CD4-positive, alpha-beta T cell treated with Interleukin-2 at 100 ng/mL for 4 hours (primary cell): ENCODE data around the gene DOCK9.
"Not testable (repeated sequence)": the region's sequence is repeated elsewhere in the genome, so short reads cannot be mapped to it uniquely, and the experiment has no call there.

Experiments
- DNase-seq: peaks from one replicate; pipeline ENCODE4 v3.0.0-alpha.2; 2020; ENCODE audit warnings: low spot score

The DOCK9 gene

DNA sequence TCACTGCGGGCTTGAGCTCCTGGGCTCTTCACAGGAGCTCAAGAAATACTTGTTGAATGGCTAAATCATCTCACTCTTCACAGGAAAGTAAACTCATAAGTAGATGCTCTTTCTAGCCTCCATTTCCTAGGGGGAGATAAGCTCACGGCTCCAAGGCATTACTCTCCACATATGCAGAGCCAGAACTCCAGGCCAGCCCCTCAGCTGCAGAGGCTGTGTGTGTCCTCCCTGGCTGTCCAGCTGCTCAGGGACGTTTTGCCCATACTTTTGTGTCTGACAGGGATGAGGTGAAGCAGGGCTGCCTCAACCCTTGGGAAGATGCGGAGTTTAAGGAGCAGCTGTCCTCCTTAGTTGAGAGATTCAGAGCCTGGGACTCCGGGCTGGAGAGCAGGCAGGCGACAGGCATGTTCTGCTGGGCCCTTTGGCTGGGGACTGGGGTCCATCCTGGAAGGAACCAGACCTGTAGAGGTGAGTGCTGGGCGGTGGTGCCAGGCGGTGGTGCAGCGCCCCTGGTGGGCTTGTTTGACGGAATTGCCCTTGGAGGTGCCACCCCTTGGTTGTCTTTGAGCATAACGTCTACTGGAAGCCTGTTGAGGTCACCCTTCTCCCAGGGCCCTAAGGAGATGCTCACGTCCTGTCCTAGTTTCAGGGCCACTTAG lies 204.9 kb downstream of the DOCK9 start:
- no peak for DNase-seq

DNA sequence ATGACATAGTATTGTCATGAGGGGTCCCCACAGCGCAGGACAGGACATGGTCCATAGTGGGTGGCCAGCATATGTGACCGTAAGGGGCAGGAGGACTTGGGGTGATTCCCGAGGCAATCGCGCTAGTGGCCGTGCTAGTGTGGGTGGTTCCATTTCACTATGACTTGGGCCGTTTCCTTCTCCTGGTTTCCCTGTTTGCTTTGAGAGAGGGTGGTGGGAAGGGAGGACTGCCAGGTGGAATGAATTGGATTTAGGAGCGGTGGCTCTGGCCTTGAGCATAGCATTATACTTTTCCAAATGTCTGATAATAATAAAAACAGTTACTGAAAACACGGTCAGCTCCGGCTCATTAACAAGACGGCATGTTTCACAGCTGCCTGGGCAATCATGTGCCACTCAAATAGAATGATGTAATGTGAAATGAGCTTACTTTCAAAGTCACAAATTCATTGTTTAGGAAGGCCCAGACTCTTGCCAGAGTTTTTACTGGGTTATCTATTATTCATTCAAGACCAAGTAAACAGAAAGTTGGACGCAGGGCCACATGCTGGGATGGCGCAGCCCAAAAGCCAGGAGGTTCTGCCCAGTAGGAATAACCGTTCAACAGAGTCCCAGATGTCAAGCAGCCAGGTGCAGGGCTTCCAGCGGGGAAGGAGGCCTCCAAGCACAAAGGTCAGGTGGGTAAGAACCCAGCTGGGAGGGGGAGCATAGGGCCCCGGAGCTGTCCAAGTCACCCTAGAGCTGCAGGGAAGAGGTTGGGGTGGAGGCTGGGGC lies 205.8 kb downstream of the DOCK9 start:
- no peak for DNase-seq

DNA sequence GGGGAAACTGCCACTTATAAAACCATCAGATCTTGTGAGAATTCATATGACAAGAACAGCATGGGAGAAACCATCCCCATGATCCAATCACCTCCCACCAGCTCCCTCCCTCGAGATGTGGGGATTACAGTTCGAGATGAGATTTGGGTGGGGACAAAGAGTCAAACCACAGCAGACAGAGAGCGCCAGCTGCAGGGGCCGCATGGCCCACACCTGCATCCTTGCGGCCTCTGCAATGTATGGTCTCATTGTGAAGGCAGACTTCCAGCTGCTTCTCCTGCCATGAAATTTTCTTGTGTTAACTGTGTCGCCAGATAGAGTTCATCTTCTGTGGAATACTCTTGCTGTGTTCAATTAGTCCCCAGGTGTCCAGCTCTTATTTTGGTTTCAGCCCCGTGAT lies 208.1 kb downstream of the DOCK9 start:
- DNase-seq, result no peak

DNA sequence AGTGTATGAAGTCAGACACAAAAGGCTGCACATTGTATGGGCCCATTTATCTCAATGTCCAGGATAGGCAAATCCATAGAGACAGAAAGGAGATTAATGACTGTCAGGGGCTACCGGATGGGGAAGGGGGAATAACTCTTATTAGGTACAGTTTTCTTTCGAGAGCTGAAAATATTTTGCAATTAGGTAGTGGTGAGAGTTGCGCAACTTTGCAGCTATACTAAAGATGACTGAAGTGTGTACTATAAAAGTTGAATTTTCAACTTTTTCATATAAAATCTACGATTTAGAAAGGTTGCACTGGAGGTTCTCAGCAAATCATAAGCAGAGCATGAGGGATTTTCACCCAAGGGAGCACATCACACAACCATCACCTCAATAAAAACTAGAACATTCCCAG lies 209.3 kb downstream of the DOCK9 start:
- no peak for DNase-seq

DNA sequence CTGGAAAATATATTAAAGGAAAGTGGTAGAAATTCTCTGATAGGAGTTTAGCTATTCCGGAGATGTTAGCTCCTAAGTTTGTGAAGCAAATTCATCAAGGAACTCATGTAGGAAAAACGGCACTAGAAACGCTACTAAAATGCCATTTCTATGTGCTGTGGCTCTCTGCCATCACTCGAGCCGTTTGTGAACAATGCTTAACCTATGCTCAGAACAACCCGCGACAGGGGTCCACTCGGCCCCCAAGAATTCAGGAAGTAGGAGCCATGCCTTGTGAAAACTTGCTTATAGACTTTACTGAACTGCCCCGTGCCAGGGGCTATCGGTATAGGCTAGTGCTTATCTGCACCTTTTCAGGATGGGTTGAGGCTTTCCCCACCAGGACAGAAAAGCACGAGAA lies 211.2 kb downstream of the DOCK9 start:
- DNase-seq, result no peak

DNA sequence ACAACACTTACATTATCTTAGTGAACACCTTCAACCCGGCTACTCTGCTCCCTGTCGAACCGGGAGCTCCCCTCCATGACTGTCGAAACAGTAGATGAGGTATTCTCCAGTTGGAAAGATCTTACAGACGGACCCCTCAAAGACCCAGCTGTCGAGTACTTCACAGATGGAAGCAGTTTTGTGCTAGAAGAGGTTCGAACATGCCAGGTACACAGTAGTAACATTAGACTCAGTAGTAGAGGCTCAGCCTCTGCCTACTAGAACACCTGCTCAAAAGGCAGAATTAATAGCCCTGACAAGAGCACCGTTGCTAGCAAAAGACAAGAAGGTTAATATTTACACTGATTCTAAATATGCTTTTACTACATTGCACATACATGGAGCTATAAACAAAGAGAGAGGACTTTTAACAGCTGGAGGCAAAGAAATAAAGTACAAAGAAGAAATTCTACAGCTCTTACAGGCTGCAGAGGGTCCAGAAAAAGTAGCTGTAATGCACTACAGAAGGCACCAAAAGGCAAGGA lies 211.8 kb downstream of the DOCK9 start:
- no peak for DNase-seq

DNA sequence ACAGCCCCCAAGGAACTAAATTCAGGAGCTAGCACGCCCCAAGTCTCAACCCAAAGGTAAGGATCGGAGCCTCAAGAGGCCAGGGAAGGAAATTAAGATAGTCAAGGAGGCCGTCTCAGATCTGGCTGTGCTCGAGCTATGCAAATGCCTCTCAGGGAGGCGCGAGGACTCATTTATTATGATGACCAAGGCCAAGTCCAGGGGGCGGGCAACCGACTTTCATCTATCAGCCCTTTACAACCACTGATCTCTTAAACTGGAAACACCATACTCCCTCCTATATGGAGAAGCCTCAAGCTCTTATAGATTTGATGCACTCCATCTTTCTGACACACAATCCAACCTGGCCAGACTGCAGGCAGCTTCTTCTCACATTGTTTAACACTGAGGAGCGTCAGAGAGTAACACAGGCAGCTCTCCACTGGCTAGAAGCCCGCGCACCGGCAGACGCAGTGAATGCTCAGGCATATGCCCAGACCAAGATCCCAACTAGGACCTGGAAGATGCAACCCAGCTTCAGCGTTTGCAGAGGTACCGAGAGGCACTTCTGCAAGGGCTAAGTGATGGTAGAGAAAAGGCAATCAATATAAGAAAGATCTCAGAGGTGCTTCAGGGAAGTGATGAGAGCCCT lies 215.8 kb downstream of the DOCK9 start:
- no peak for DNase-seq

DNA sequence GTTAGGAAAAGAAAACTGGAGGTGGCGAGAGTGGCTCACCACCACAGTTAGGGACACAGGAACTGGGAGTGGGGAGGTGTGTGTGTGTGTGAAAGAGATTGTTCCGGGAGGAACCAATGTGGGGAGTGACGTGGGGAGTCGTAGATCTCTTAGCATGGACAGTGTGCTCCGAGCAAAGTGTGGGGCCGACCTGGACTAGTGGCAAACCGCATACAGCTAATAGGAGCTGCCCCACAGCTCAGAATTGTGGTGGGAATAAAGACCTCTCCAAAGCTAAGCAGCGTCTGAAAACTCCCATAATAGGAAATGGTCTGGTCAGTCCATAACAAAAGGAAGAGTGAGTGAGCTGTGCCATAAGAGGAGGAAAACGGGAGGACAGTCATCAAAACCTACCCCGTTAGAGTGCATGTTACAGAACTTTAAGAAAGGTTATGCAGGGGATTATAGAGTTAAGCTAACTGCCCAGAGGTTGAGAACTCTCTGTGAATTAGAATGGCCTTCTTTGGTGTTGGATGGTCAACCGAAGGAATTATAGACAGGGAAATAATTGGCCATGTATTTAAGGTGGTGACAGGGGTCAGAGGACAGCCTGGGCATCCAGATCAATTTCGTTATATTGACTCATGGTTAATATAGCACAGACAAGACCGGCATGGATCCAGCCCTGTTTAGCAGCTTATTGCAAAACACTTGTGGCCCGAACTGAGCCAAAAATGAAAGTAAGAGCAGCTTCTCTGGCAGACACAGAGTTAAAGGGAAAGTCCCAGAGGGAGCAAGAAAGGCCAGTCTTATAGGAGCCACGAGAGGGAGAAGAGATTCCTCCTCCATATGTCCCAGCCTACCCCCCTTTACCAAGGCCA lies 216.5 kb downstream of the DOCK9 start:
- no peak for DNase-seq

DNA sequence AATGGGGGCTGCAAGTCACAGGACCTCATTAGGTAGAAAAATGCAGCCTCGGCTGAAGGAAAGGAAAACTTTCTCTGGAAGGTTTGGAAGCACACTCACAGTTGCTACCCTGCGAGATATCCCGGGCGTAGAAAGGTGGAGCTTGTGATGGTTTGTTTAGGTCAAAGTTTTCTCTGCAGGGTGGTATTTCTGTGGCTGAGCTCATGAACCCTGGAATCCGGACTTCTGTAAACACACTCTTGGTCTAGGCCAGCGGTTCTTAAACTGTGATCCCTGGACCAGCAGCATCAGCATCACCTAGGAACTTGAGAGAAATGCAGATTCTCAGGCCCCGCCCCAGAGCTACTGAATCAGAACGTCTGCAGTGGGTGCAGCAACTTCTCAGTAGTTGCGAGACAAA lies 222.1 kb downstream of the DOCK9 start:
- no peak for DNase-seq

DNA sequence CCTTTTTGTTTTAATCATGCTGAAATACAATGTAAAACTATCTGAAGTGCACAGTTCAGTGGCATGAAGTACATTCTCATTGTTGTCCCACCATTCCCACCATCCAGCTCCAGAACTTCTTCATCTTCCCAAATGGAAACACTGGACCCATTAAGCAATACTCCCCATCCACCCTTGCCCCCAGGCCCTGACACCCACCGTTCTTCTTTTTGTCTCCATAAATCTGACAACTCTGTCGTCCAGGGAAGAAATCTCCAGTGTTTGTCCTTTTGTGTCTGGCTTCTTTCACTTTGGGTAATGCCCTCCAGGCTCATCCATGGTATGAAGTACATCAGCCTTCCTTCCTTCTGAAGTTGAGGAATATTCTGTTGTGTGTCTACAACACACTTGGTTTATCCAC lies 222.7 kb downstream of the DOCK9 start:
- no peak for DNase-seq

DNA sequence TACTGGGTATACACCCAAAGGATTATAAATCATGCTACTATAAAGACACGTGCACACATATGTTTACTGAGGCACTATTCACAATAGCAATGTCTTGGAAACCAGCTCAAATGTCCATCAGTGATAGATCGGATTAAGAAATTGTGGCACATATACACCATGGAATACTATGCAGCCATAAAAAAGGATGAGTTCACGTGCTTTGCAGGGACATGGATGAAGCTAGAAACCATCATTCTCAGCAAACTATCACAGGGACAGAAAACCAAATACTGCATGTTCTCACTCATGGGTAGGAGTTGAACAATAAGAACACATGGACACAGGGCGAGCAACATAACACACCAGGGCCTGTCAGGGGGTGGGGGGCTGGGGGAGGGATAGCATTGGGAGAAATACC lies 223.4 kb downstream of the DOCK9 start:
- DNase-seq, result not testable (repeated sequence)

DNA sequence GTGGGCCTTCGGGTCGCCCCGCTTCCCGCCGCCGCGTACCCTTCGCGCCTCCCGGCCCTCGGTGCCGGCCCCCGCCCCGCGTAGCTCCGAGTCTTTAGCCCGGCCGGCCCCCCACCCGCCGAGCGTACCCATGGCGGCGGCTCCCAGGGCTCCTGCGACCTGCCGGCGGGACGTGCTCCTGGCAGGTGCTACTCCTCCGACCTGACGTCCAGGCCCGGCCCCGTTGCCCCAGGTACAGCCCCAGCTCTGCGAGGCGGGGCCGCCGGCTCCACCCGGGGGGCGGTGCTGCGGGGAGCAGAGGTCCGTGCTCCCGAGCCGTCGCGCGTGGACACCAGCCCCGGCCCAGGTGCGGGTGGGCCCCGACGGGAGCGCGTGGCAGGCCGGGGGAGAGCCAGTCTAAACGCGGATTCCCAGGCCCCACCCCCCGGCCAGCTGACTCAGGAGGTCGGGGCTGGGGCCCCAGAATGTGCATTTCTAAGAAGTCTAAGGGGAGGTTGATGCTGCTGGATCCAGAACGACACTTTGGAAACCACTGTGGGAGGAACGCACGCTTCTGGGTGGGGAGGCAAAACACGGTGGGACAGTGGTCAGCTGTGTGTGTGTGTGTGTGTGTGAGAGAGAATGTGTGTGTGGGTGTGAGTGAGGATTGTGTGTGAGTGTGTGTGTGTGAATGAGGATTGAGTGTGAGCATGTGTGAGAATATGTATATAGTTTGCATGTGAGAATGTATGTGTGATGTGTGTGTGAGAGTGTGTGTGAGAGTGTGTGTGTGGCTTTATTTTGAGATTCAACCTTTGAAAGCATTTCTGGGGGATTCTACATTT lies 225.2 kb downstream of the DOCK9 start, which contains the start of gene SLC15A1:
Gene SLC15A1, minus strand, starts transcription at position 206 of the 824 bp plus-strand sequence. Its CDS starts 74 bp downstream, at position 132.
- DNase-seq, result no peak

DNA sequence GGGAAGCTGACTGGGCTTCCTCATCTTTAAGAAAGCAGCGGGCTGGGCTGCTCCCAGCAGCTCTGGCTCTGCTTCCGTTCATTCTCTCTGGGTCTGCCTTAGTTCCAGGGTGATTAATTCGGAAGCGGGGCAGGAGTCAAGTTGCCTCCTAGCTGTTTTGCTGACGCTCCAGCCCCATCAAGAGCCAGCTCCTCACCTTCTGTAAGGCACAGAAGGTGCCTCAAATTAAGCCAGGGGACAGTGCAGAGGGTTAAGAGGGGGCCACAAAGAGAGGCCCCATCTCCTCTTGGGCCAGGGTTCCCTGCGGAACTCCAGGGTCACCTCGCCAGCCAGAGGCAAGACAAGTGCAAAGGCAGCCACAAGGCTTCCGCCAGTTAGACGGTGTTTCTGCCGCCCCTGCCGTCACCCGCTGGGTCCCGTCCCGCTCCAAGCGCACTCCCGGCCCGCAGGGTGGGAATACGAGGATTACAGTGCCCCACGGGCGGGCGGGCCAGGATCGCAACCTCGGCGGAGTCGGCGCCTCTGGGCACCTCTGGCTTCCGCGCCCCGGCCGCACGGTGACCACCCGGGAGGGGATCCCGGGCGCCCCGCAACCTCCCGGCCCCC lies 225.9 kb downstream of the DOCK9 start:
- DNase-seq, result no peak

DNA sequence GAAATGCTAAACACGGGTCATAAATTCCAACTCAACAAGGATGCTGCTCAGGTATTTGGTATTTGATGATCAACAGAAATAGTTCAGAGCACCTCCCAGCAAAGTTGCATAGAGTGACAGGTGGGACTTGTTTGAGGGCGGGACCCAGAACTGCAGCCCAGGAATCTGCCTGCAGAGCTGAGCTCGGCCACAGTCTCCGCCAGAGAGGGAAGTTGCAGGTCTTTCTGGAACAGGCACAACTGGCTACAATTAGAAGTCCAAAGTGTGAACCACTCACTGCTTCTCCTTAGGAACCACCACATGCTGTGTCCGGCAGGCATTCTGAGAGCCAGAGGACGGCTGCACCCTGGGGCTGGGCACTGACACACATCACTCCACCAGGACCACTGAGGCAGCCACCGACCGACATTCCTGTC lies 226.5 kb downstream of the DOCK9 start:
- DNase-seq, result no peak

DNA sequence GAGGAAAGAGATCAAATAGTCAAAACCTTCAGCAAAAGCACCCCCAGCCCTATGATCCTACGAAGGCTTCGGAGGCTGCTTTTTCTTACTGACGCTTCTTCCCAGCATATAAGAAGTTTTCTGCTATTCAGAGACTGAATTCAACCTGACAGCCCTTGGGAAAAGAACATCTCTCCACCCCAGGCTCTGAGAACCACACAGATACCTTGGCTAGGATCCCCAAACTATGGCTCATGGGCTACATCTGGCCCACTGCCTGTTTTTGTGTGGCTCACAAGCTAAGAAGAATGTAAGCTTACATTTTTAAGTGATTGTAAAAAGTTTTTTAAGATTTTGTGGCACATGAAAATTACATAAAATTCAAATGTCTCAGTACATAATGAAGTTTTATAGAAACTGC lies 228.4 kb downstream of the DOCK9 start:
- no peak for DNase-seq

DNA sequence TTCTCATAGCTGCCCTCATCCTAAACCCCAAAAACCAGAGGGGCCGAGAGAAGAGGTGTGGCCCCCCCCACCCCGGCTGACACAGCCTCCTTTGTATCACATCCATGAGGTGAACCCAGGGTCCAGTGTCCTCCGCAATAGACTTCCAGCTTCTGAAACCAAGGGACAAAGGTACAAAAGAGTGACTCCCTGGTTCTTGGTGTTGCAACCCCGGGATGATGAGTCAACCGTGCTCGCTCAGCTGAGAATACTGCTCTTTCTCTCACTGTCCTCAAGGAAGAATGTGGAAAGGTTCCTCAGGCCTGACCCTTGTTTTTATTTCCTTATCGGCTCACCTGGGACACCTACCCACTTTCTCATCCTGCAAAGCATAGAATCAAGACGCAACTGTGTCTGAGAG lies 230.9 kb downstream of the DOCK9 start:
- no peak for DNase-seq
